B cell (primary cell): ENCODE measurements around the gene NPAS3.

Experiments
- CTCF ChIP-seq: fragments of 200-600 bp; IDR thresholded peaks from one replicate; pipeline ENCODE4 v1.8.0; 2022; ENCODE audit warnings: antibody characterized with exemption, mild to moderate bottlenecking
- EZH2 ChIP-seq: IDR thresholded peaks from 2 replicates; pipeline ENCODE4 v1.6.1; 2012; ENCODE audit warnings: borderline replicate concordance, low read depth, mild to moderate bottlenecking, moderate library complexity, low read length; ENCODE audit not compliant: insufficient read depth, poor library complexity, severe bottlenecking

GRCh38 chr14:33452995-33453394, 514.3 kb downstream of the NPAS3 start:
- no peak for TF ChIP-seq CTCF
- no peak for TF ChIP-seq EZH2
